ENCODE measurements around the gene CZIB. TPM values are rescaled to one million over a fixed set of nuclear protein-coding genes. Genes with fewer than 3 reads are reported as not detected.

The CZIB gene
- total RNA-seq, 4 donors from 2014 or later = 58.8 to 103 (median 84.4) TPM

DNA sequence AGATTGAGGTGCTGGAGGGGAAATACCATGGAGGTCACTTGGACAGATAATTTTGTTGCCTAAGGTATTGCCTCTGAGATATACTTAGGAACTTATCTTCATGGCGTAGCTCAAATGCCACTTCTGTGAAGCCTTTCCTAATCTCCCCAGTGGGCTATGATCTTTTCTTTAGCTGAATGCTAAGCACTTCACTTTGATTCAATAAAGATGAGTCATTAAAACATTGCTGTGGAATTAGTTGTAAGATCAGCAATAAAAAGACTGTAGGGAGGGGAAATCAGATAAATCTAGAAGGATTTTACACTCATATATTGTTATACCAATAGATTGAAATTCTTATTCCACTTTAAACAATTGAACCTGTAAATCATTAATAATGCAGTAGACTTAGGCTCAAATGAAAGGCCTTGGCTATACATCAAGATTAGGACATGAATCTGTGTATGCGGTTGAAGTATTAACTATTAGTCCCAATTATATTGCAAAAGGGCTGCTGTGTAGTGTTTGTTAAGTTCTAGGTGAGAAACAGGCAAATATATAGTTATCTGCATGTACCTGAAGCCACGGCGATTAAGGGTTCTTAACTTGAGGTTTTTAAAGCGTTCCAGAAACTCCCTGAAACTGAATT, 37.1 kb upstream of the CZIB start:
- WGBS, 2 donors (ENCODE audit: low coverage in 1 of 2) = 83 to 94% methylated on average over 3 to 5 of the region's 5 CpGs
- Histone ChIP-seq H3K36me3 (peaks cover 0 to 7% of the 10 kb centered on the region in 2 donors), H3K4me3 (no peak overlapping the region), H3K27ac (no peak overlapping the region), H3K27me3 (no peaks in the 10 kb centered on the region), H3K4me1 (no peaks in the 10 kb centered on the region), H3K9me3 (no peaks in the 10 kb centered on the region)
- TF ChIP-seq, protein P1, sequence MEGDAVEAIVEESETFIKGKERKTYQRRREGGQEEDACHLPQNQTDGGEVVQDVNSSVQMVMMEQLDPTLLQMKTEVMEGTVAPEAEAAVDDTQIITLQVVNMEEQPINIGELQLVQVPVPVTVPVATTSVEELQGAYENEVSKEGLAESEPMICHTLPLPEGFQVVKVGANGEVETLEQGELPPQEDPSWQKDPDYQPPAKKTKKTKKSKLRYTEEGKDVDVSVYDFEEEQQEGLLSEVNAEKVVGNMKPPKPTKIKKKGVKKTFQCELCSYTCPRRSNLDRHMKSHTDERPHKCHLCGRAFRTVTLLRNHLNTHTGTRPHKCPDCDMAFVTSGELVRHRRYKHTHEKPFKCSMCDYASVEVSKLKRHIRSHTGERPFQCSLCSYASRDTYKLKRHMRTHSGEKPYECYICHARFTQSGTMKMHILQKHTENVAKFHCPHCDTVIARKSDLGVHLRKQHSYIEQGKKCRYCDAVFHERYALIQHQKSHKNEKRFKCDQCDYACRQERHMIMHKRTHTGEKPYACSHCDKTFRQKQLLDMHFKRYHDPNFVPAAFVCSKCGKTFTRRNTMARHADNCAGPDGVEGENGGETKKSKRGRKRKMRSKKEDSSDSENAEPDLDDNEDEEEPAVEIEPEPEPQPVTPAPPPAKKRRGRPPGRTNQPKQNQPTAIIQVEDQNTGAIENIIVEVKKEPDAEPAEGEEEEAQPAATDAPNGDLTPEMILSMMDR (IDR thresholded peaks at IDR 0.05) = no peak
- no peak for ATAC-seq

DNA sequence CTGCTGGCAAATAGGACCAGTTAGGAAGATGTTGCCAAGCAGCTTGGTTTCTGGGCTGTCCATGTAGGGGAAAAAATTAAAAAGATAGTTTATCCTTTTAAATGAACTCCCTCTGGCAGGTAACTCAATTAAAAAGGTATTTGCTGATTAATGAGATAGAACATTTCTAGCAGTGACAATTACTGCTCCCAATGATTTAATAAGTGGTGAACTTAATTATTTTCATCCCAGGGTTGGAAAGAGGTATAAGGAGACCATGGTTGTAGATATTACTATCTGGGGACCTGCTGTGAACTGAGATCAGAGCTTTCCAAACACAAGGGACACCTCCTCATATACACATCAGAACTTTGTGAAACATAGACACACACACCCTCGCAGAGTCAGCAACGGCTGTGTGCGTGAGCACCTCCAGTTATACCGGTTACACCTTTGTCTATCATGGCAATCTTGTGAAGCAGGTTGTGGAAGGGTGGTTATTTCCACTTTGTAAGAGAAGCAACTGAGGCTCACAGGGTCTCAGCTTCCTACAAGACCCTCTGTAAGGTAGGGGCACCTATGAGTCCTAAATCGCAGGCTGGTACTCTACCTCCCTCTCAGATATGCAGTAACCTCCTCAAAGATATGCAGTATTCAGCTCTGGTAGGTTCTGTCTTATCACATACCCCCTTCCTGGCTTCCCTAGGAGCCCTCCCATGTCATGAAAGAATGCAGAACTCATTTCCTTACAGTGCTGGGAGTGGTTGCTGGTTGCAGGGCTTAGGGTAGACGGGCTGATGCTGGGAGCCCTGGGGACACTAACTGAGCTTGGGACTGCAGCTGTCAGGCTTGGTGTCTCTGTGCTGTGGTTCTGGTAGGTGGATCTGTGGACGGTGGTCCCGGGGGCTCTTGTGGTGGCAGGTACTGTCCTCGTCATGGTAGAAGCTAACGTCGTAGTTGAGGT, 36.3 kb upstream of the CZIB start:
- Histone ChIP-seq H3K27me3 (no peaks in the 10 kb centered on the region), H3K4me3 (no peak overlapping the region), H3K36me3 (peaks cover 0 to 7% of the 10 kb centered on the region in 2 donors), H3K27ac (no peak overlapping the region), H3K9me3 (no peaks in the 10 kb centered on the region), H3K4me1 (no peaks in the 10 kb centered on the region)
- ATAC-seq = no peak
- 90 to 100% methylated on average over 1 to 11 of the region's 11 CpGs for WGBS, 2 donors (ENCODE audit: low coverage in 1 of 2)
- TF ChIP-seq, protein P1 (IDR thresholded peaks at IDR 0.05) = no peak
- no peak for TF ChIP-seq POLR2A (IDR thresholded peaks at IDR 0.05)
- no peak for TF ChIP-seq EP300 (IDR thresholded peaks at IDR 0.05)
- no peak for TF ChIP-seq POLR2AphosphoS5 (IDR thresholded peaks at IDR 0.05)

DNA sequence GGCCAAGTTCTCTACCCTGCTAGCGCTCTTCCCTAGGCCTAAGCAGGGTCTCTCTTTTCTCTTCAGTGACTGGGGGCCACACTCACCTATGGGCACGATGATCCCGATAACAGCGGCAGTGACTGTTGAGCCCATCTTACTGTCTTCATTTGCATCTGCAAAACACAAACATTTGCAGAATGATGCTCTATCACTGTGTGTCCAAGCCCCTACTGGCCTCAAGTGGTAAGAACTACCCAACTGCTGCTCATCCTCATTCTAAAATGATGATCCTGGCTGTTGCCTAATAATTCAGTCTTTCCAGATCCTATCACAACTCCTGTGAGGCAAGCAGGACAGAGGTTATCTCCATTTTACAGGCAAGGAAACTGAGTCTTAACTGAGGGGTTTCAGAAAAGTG, 34.6 kb upstream of the CZIB start:
- no peak overlapping the region for H3K4me3 ChIP-seq
- no peaks in the 10 kb centered on the region for H3K9me3 ChIP-seq
- ATAC-seq = no peak
- TF ChIP-seq POLR2A (IDR thresholded peaks at IDR 0.05) = no peak
- no peak for TF ChIP-seq EP300 (IDR thresholded peaks at IDR 0.05)
- no peak for TF ChIP-seq POLR2AphosphoS5 (IDR thresholded peaks at IDR 0.05)
- TF ChIP-seq, protein P1 (IDR thresholded peaks at IDR 0.05) = no peak
- H3K27me3 ChIP-seq = no peaks in the 10 kb centered on the region
- H3K36me3 ChIP-seq = no peaks in the 10 kb centered on the region
- no peaks in the 10 kb centered on the region for H3K4me1 ChIP-seq
- 92 to 95% methylated on average over 4 of the region's 4 CpGs for WGBS, 2 donors (ENCODE audit: low coverage in 1 of 2)
- no peak overlapping the region for H3K27ac ChIP-seq

DNA sequence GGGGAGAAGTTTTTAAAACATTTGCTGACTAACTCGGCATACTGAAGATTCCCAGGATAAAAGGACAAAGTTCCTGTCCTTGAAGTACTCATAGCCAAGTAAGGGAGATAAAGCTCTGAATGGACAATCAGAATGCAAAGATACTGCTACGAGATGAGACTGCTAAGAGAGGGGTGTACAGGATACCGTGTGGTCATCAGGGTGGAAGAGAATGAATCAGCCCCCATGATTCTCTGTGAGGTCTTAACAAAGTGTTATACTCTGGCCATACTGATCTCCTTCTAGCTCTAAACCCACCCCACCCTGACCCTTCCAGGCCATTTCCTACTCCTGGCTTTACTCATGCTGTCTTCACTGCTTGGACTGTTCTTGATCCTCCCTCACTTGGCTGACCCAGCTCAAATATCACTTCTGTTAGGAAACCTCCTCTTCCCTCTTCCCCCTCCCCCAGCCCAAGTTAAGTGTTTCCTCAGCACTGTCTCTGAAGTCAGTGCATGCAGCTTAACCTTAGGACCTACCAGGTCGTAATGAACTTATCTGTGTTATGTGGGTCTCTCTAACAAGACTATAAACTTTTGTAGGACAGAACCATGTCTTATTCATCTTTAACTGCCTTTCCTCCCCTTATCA, 33.7 kb upstream of the CZIB start:
- H3K4me3 ChIP-seq = no peak overlapping the region
- H3K9me3 ChIP-seq = no peaks in the 10 kb centered on the region
- no peaks in the 10 kb centered on the region for H3K27me3 ChIP-seq
- H3K36me3 ChIP-seq = no peaks in the 10 kb centered on the region
- TF ChIP-seq POLR2AphosphoS5 (IDR thresholded peaks at IDR 0.05) (no peak), POLR2A (IDR thresholded peaks at IDR 0.05) (no peak), EP300 (IDR thresholded peaks at IDR 0.05) (no peak)
- TF ChIP-seq, protein P1 (IDR thresholded peaks at IDR 0.05) = no peak
- WGBS, 2 donors (ENCODE audit: low coverage in 1 of 2) = 84 to 88% methylated on average over 3 to 4 of the region's 4 CpGs
- no peak for ATAC-seq
- no peaks in the 10 kb centered on the region for H3K4me1 ChIP-seq
- H3K27ac ChIP-seq = no peak overlapping the region

Measured in gastroesophageal sphincter (tissue), 4 donors.